NCI-H1048 (cell line): ENCODE data around the gene FOS.
"Not testable (repeated sequence)": the region's sequence is repeated elsewhere in the genome, so short reads cannot be mapped to it uniquely, and the experiment has no call there.

Experiments
- DNase-seq: peaks from one replicate; lab custom pipeline; 2025; lab: John Stamatoyannopoulos, UW

Gene FOS

DNA sequence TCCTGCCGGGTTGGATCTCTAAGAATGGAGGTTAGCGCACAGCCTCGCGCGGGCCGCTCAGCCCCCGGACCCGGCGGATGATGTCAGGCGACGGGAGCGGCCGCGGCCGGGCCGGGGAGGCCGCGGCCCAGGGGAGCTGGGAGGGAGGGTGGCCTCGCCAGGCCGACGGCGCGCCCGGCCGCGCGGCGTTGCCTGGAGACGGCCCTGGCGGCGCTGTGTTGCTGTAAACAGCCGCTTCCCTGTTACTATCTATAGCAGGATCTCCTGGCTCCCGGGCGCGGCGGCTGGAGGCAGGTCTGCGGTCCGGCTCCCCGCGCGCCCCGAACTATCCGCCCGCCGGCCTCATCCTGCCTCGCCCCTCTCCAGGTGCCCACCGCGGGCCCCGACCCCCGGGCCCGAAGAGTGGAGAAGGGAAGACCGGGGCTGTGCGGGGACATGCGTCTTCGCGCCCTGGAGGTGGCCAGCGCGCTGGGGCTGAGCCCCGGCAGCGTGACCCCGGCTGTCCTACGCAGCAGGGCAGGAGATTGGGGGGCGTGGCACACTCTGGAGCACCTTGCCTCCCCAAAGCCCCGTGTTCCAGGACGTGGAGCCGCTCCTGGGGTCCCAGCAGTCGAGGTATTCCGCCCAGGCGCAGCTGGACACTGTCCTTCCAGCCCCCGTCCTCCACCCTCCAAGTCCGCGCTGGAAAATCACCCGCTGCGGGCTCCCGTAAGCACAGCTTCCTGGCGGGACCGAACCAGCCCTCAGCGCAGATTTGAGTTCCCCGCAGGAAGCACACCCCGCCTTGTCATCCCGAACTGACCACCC, 1.4 kb upstream of the FOS start:
- peak; percentile 32 for DNase-seq

DNA sequence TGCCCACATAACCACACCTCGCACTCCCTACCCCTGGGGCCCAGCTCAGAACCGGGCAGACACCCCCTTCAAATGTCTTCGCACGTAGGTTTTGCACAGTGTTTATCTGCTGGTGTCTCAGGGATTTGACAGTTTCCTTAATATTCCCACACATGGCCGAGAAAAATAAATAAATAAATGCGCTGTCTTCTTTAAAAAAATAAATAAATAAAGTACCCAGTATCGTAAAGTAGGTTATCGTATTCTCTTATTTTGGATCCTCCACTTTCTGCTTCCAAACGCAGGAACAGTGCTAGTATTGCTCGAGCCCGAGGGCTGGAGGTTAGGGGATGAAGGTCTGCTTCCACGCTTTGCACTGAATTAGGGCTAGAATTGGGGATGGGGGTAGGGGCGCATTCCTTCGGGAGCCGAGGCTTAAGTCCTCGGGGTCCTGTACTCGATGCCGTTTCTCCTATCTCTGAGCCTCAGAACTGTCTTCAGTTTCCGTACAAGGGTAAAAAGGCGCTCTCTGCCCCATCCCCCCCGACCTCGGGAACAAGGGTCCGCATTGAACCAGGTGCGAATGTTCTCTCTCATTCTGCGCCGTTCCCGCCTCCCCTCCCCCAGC, 710 bp upstream of the FOS start:
- no peak for DNase-seq

DNA sequence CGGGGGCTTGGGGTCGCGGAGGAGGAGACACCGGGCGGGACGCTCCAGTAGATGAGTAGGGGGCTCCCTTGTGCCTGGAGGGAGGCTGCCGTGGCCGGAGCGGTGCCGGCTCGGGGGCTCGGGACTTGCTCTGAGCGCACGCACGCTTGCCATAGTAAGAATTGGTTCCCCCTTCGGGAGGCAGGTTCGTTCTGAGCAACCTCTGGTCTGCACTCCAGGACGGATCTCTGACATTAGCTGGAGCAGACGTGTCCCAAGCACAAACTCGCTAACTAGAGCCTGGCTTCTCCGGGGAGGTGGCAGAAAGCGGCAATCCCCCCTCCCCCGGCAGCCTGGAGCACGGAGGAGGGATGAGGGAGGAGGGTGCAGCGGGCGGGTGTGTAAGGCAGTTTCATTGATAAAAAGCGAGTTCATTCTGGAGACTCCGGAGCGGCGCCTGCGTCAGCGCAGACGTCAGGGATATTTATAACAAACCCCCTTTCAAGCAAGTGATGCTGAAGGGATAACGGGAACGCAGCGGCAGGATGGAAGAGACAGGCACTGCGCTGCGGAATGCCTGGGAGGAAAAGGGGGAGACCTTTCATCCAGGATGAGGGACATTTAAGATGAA, 630 bp downstream of the FOS start:
- no peak for DNase-seq

DNA sequence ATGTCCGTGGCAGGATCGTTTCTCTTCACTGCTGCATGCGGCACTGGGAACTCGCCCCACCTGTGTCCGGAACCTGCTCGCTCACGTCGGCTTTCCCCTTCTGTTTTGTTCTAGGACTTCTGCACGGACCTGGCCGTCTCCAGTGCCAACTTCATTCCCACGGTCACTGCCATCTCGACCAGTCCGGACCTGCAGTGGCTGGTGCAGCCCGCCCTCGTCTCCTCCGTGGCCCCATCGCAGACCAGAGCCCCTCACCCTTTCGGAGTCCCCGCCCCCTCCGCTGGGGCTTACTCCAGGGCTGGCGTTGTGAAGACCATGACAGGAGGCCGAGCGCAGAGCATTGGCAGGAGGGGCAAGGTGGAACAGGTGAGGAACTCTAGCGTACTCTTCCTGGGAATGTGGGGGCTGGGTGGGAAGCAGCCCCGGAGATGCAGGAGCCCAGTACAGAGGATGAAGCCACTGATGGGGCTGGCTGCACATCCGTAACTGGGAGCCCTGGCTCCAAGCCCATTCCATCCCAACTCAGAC, 1.2 kb downstream of the FOS start:
- no peak for DNase-seq

DNA sequence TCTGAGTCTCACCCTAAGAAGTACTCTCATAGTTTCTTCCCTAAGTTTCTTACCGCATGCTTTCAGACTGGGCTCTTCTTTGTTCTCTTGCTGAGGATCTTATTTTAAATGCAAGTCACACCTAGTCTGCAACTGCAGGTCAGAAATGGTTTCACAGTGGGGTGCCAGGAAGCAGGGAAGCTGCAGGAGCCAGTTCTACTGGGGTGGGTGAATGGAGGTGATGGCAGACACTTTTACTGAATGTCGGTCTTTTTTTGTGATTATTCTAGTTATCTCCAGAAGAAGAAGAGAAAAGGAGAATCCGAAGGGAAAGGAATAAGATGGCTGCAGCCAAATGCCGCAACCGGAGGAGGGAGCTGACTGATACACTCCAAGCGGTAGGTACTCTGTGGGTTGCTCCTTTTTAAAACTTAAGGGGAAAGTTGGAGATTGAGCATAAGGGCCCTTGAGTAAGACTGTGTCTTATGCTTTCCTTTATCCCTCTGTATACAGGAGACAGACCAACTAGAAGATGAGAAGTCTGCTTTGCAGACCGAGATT, 1.7 kb downstream of the FOS start:
- no peak for DNase-seq

DNA sequence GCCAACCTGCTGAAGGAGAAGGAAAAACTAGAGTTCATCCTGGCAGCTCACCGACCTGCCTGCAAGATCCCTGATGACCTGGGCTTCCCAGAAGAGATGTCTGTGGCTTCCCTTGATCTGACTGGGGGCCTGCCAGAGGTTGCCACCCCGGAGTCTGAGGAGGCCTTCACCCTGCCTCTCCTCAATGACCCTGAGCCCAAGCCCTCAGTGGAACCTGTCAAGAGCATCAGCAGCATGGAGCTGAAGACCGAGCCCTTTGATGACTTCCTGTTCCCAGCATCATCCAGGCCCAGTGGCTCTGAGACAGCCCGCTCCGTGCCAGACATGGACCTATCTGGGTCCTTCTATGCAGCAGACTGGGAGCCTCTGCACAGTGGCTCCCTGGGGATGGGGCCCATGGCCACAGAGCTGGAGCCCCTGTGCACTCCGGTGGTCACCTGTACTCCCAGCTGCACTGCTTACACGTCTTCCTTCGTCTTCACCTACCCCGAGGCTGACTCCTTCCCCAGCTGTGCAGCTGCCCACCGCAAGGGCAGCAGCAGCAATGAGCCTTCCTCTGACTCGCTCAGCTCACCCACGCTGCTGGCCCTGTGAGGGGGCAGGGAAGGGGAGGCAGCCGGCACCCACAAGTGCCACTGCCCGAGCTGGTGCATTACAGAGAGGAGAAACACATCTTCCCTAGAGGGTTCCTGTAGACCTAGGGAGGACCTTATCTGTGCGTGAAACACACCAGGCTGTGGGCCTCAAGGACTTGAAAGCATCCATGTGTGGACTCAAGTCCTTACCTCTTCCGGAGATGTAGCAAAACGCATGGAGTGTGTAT, 2.4 kb downstream of the FOS start:
- no peak for DNase-seq

DNA sequence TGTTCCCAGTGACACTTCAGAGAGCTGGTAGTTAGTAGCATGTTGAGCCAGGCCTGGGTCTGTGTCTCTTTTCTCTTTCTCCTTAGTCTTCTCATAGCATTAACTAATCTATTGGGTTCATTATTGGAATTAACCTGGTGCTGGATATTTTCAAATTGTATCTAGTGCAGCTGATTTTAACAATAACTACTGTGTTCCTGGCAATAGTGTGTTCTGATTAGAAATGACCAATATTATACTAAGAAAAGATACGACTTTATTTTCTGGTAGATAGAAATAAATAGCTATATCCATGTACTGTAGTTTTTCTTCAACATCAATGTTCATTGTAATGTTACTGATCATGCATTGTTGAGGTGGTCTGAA, 3.0 kb downstream of the FOS start:
- no peak for DNase-seq

DNA sequence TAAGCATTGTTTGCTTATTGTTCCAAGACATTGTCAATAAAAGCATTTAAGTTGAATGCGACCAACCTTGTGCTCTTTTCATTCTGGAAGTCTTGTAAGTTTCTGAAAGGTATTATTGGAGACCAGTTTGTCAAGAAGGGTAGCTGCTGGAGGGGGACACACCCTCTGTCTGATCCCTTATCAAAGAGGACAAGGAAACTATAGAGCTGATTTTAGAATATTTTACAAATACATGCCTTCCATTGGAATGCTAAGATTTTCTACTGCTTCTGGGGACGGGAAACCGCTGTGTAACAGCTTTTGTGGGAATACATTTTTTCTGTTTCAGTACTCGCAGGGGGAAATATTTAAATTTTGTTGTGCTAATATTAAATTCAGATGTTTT, 3.5 kb downstream of the FOS start:
- no peak for DNase-seq

DNA sequence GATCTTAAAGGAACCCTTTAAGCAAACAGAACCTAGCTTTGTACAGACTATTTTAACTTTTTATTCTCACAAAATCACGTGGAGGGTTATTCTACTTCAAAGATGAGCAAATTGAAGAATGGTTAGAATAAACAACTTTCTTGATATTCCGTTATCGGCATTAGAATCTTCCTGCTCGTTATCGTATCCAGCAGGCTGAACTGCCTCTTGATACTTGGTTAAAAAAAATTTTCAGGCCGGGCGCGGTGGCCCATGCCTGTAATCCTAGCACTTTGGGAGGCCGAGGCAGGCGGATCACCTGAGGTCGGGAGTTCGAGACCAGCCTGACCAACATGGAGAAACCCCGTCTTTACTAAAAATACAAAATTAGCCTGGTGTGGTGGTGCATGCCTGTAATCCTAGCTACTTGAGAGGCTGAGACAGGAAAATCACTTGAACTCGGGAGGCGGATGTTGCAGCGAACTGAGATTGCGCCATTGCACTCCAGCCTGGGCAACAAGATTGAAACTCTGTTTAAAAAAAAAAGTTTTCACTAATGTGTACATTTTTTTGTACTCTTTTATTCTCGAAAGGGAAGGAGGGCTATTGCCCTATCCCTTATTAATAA, 4.0 kb downstream of the FOS start:
- DNase-seq: not testable (repeated sequence)

DNA sequence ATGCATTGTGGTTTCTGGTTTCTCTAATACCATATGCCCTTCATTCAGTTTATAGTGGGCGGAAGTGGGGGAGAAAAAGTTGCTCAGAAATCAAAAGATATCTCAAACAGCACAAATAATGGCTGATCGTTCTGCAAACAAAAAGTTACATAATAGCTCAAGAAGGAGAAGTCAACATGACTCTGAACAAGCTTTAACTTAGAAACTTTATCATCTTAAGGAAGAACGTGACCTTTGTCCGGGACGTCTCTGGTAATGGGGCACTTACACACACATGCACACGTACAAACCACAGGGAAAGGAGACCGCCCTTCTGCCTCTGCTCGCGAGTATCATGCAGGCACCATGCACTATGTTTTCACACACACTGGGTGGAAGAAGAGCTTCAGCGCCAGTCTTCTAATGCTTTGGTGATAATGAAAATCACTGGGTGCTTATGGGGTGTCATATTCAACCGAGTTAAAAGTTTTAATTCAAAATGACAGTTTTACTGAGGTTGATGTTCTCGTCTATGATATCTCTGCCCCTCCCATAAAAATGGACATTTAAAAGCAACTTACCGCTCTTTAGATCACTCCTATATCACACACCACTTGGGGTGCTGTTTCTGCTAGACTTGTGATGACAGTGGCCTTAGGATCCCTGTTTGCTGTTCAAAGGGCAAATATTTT, 4.7 kb downstream of the FOS start:
- DNase-seq: no peak

DNA sequence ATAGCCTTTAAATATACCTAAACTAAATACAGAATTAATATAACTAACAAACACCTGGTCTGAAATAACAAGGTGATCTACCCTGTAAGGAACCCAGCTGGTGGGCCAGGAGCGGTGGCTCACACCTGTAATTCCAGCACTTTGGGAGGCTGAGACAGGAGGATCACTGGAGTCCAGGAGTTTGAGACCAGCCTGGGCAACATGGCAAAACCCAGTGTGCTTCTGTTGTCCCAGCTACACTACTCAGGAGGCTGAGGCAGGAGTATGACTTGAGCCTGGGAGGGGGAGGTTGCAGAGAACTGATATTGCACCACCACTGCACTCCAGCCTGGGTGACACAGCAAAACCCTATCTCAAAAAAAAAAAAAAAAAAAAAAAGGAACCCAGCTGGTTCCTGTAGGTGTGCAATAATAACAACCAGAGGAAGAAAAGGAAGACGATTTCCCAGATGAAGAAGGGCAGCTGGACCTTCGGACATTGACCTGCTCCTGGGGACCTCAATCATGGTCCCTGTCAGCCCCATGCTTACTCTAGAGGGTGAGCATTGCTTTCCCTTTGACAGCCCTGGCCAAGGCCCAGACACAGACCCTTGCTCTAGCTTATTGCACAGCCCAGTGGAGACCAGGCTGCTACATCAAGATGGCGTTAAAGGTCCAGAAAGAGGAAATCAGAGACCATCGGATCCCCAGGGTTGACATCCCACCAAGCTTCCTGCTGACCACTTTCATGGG, 5.4 kb downstream of the FOS start:
- no peak for DNase-seq

DNA sequence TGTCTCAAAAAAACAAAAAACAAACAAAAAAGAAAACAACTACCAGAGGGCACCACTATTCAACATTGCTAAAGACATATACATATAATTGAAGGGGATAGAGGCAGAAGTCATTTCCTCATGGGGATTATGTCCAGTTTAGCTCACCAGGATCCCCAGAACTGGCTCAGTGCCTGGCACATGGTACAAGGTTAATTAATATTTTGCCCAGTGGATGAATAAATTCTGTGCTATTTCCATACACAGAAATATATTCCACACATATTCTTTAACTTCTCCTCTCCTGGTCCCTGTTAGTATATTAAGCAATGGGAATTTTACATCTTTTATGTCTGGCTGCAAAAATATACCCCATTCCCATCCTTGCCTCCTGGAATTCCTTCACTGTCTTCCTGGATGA, 6.7 kb downstream of the FOS start:
- DNase-seq: no peak

DNA sequence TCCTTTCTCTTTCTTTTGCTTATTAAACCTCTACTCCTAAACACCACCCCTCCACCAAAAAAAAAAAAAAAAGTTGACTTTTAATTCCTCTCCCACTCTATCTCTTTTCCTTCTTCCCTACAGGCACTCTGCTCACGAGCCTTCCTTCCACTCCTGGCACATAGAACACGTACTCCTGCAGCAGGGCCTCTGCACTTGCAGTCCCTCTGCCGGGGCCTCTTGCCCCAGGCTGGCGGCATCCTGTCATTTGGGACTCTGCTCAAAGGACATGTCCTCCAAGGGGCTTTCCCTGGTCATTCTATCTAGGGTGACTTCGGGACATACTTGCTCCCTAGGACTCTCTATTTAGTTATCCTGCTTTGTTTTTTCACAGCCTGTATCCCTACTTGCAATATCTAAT, 7.7 kb downstream of the FOS start:
- no peak for DNase-seq

DNA sequence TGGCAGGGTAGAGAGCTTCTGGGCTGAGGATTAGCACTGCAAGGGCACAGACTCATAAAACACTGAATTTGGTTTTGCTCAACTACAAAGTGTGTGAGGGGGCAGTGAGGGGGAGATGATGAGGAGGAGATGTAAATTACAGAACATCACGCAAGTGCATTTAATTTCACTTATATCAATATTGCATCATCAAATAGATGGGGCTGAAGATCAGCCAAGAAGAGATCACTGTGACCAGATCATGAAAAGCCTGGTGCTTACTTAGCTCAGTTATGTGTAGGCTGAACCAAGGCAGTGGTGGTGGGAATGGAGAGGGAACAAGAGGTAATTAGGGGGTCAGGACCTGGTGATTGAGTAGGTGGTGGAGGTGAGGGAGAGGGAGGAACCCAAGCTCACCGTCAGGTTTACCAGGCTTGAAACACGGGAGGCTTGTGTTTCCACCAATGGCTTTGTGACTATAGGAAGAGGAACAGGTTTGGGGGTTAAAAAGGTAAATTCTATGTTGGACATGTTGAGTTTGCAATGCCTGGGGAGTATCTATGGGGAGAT, 11.3 kb downstream of the FOS start:
- no peak for DNase-seq

DNA sequence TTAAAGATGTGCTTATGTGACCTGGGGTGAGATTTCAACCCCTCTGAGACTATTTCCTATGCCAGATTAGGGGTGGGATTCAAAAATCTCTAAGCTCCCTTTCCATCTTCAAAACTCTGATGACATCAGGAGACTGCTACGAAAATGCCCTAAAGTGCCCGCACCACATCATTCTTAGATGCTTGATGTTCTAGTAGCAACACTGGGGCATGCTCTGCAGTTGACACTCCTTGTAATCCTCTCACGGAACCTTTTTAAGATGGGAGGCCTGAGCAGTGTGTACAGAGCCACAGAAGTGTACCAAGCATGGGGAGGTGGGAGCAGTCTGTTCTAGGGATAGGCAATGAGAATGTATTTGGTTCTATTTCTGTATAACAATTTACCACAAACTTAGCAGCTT, 12.2 kb downstream of the FOS start:
- DNase-seq: no peak

DNA sequence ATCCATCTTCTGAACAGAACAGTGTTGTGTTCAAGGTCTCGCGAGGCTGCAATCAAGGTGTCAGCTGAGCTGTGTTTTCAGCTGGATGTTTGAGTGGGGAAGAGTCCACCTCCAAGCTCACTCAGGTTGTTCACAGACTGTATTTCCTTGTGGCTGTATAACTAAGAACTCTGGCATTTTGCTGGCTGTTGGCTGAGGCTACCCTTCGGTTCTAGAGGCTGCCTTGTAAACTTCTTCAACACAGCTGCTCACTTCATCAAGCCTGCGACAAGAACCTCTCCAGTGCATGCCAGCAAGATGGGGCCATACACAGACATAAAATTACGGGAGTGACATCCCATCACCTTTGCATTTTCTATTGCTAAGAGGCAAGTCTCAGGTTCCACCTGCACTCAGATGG, 12.7 kb downstream of the FOS start:
- no peak for DNase-seq

DNA sequence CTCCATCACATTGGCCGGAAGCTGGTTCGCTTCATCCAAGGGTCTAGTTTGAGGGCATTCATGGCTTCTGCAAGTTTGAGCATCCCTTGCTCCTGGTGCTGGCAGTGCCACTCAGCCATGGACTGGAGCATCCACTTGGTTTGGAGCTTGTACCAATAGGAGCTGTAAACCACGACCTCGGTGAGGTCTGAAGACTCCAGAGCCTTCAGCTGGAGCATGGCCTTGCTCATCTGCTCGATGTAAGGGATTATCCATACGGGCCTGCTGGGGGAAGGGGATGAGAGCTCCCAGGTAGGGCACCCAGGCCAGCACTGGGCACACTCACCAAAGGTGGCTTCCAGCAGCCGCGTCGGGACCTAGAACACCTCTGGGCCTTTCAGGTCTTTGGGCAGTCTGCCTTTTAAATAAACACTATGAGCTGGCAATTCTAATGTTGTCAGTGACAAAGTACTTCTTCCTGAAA, 13.5 kb downstream of the FOS start:
- DNase-seq: no peak

DNA sequence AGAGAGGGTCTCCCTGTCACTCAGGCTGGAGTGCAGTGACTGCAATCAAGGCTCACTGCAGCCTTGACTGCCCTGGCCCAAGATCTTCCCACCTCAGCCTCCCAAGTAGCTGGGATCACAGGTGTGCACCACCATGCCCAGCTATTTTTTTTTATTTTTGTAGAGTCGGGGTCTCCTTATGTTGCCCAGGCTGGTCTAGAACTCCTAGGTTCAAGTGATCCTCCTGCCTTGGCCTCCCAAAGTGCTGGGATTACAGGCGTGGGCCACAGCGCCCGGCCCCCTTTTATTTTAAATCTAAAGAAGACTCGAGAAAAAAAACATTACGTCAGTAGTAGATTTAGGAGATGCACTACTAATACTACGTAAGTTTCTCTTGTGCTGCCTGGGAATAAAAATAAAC, 14.3 kb downstream of the FOS start:
- no peak for DNase-seq

DNA sequence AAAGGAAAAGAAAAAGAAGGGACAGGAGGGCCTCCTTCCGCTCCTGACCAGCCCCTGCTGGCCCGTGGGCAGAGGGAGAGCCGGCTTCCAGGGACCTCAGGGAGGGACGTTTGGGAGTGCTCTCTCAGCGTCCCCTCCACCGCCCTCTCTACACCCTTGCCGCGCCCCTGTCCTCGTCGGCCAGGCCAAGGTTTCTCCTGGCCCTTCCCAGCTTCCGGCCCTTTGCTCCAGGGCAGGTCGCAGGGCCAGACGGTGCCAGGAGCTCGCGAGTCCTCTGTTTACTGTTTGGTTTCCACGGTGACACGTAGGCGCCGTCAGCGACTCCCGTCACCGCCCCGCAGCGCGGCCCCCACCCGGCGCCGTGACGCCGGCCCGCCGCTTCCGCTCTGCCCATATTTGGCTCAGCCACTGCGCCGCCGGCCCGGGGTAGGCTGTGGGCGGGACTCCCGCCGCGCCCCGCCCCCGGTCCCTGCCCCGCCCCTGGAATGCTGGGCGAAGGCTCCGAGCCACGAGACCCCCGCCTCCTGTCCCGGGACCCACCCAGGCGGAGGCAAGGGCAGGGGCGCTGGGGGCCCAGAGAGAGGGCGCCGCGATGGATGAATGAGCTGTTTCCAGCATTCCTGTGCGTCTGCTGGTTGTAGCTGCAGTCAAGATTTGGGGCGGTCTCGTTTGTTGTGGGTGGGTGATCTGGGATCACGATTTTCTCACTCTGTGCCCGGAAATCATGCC, 15.5 kb downstream of the FOS start:
- DNase-seq: peak; percentile 69
